H1 (cell line): ENCODE measurements around the gene BRMS1L. TPM values are rescaled to one million over a fixed set of nuclear protein-coding genes. Genes with fewer than 3 reads are reported as not detected.

Source experiments
- CTCF ChIA-PET: fragments of 300-600 bp; sonication (Branson Sonifier 250); formaldehyde crosslinking; loops from one replicate; lab custom pipeline; 2021; ENCODE audit not compliant: partially characterized antibody; lab: Charles Lee
- POLR2A ChIA-PET: fragments of 300-600 bp; sonication (Branson Sonifier 250); formaldehyde crosslinking; loops from one replicate; lab custom pipeline; 2021; ENCODE audit warnings: inconsistent platforms; ENCODE audit not compliant: partially characterized antibody; lab: Charles Lee
- DNase-seq, 2 experiments: peaks; one replicate each; pipeline versions ENCODE4 v3.0.0 to v3.0.0-alpha.2; 2010 to 2022; ENCODE audit warnings: low spot score in 2 of 2, low read depth in 1 of 2, mixed read lengths in 1 of 2
- FAIRE-seq: peaks from 2 replicates; lab custom pipeline; 2011; peaks lifted over from hg19 to GRCh38; lab: Jason Lieb, UNC
- H2AFZ ChIP-seq: 2 replicates; pipeline ENCODE4 v1.8.1; 2012; ENCODE audit warnings: low read length, inconsistent platforms
- H2AK5ac ChIP-seq: 2 replicates; pipeline ENCODE4 v1.6.1; 2013; ENCODE audit warnings: low read depth, low read length
- H2BK120ac ChIP-seq: replicated peaks from 2 replicates; pipeline ENCODE3; 2013; ENCODE audit warnings: low read depth, low read length, inconsistent platforms
- H2BK12ac ChIP-seq: 2 replicates; pipeline ENCODE4 v1.6.1; 2013; ENCODE audit warnings: low read depth, low read length
- H2BK15ac ChIP-seq: 2 replicates; pipeline ENCODE4 v1.6.1; 2013; ENCODE audit warnings: low read length
- H2BK20ac ChIP-seq: 2 replicates; pipeline ENCODE4 v1.6.1; 2013; ENCODE audit warnings: low read length
- H2BK5ac ChIP-seq: 2 replicates; pipeline ENCODE4 v1.6.1; 2013; ENCODE audit warnings: low read depth, low read length
- H3K14ac ChIP-seq: 2 replicates; pipeline ENCODE4 v1.6.1; 2013; ENCODE audit warnings: inconsistent platforms; ENCODE audit not compliant: insufficient read length
- H3K18ac ChIP-seq: 2 replicates; pipeline ENCODE4 v1.6.1; 2013; ENCODE audit warnings: low read length; ENCODE audit errors: extremely low read depth
- H3K23ac ChIP-seq: 2 replicates; pipeline ENCODE4 v1.6.1; 2013; ENCODE audit warnings: inconsistent platforms; ENCODE audit not compliant: insufficient read length
- H3K23me2 ChIP-seq: 2 replicates; pipeline ENCODE4 v1.6.1; 2013; ENCODE audit warnings: low read depth, low read length
- H3K27ac ChIP-seq: 2 replicates; pipeline ENCODE4 v1.6.1; 2011; ENCODE audit warnings: low read depth, low read length, inconsistent platforms
- H3K27me3 ChIP-seq, 4 experiments: replicated peaks in 1 of 4; 1 replicate in 1 of 4; 2 replicates in 3 of 4; pipeline versions ENCODE4 v1.6.1 to v1.8.1; 2011 to 2013; ENCODE audit warnings: low read length in 3 of 4, mild to moderate bottlenecking in 3 of 4, inconsistent platforms in 2 of 4, mixed read lengths in 2 of 4, moderate library complexity in 1 of 4; ENCODE audit not compliant: control insufficient read depth in 3 of 4, insufficient read depth in 3 of 4; ENCODE audit errors: extremely low read depth in 1 of 4
- H3K36me3 ChIP-seq, 4 experiments: 2 replicates each; pipeline versions ENCODE4 v1.6.1 to v1.8.1; 2011 to 2013; ENCODE audit warnings: mild to moderate bottlenecking in 4 of 4, low read length in 3 of 4, moderate library complexity in 2 of 4, control low read depth in 1 of 4, inconsistent platforms in 1 of 4; ENCODE audit not compliant: insufficient read depth in 4 of 4, control insufficient read depth in 2 of 4
- H3K4ac ChIP-seq: replicated peaks from 2 replicates; pipeline ENCODE3; 2013; ENCODE audit warnings: low read length, low read depth, mixed read lengths, inconsistent platforms; ENCODE audit not compliant: insufficient read length
- H3K4me1 ChIP-seq, 4 experiments: replicated peaks in 1 of 4; 1 replicate in 1 of 4; 2 replicates in 3 of 4; pipeline versions ENCODE4 v1.6.1 to v1.8.1; 2011 to 2013; ENCODE audit warnings: low read length in 3 of 4, inconsistent platforms in 2 of 4, mixed read lengths in 1 of 4; ENCODE audit not compliant: insufficient read depth in 4 of 4, control insufficient read depth in 3 of 4
- H3K4me2 ChIP-seq, 2 experiments: 2 replicates each; pipeline versions ENCODE4 v1.6.1 to v1.8.1; 2011 to 2013; ENCODE audit warnings: low read depth in 2 of 2, low read length in 2 of 2, control low read depth in 1 of 2, inconsistent platforms in 1 of 2, mild to moderate bottlenecking in 1 of 2; ENCODE audit not compliant: insufficient read depth in 1 of 2
- H3K4me3 ChIP-seq, 4 experiments: fragments of 200-600, 300-600 bp in 1 of 4; sonication (generic), shearing (Covaris generic), sonication (Bioruptor Twin) in 1 of 4; 2 replicates each; pipeline versions ENCODE4 v1.5.1 to v1.8.1; 2011 to 2016; ENCODE audit warnings: low read length in 4 of 4, low read depth in 3 of 4, control low read depth in 2 of 4, inconsistent platforms in 2 of 4, mild to moderate bottlenecking in 2 of 4, mixed read lengths in 1 of 4, moderate library complexity in 1 of 4; ENCODE audit not compliant: insufficient read depth in 2 of 4; ENCODE audit errors: extremely low read depth in 1 of 4
- H3K56ac ChIP-seq: replicated peaks from 2 replicates; pipeline ENCODE3; 2013; ENCODE audit warnings: low read depth, mild to moderate bottlenecking, mixed read lengths, low read length, inconsistent platforms; ENCODE audit not compliant: insufficient read length
- H3K79me1 ChIP-seq: 2 replicates; pipeline ENCODE4 v1.6.1; 2013; ENCODE audit warnings: low read depth, low read length, control low read depth
- H3K79me2 ChIP-seq, 2 experiments: 2 replicates each; pipeline versions ENCODE4 v1.6.1 to v1.8.1; 2012 to 2013; ENCODE audit warnings: low read length in 2 of 2, mild to moderate bottlenecking in 2 of 2, inconsistent platforms in 1 of 2; ENCODE audit not compliant: insufficient read depth in 2 of 2, control insufficient read depth in 1 of 2
- H3K9ac ChIP-seq, 4 experiments: replicated peaks in 1 of 4; 1 replicate in 1 of 4; 2 replicates in 3 of 4; pipeline versions ENCODE4 v1.6.1 to v1.8.1; 2011 to 2013; ENCODE audit warnings: low read depth in 3 of 4, low read length in 3 of 4, control low read depth in 2 of 4, mild to moderate bottlenecking in 2 of 4, moderate library complexity in 2 of 4, inconsistent platforms in 1 of 4; ENCODE audit errors: extremely low read depth in 1 of 4
- H3K9me3 ChIP-seq, 2 experiments: 2 replicates each; pipeline versions ENCODE4 v1.6.1 to v1.8.1; 2012 to 2013; ENCODE audit warnings: mild to moderate bottlenecking in 2 of 2, moderate library complexity in 2 of 2, control low read depth in 1 of 2, inconsistent platforms in 1 of 2, low read depth in 1 of 2, low read length in 1 of 2, mixed read lengths in 1 of 2; ENCODE audit not compliant: insufficient read depth in 2 of 2
- H4K20me1 ChIP-seq, 2 experiments: replicated peaks in 1 of 2; 2 replicates each; pipeline versions ENCODE3 to v1.8.1; 2011 to 2013; ENCODE audit warnings: inconsistent platforms in 2 of 2, low read length in 2 of 2, mild to moderate bottlenecking in 1 of 2; ENCODE audit not compliant: insufficient read depth in 2 of 2, control insufficient read depth in 1 of 2
- H4K5ac ChIP-seq: 2 replicates; pipeline ENCODE4 v1.6.1; 2013; ENCODE audit warnings: low read length, low read depth, mixed read lengths, inconsistent platforms; ENCODE audit not compliant: insufficient read length
- H4K8ac ChIP-seq: 2 replicates; pipeline ENCODE4 v1.8.0; 2013; ENCODE audit warnings: mild to moderate bottlenecking, moderate library complexity, low read length, inconsistent platforms; ENCODE audit not compliant: insufficient read depth; ENCODE audit errors: extremely low read depth
- H4K91ac ChIP-seq: replicated peaks from 2 replicates; pipeline ENCODE3; 2013; ENCODE audit warnings: low read length, mixed read lengths, inconsistent platforms; ENCODE audit not compliant: insufficient read length
- GABPA ChIP-seq: IDR thresholded peaks from 2 replicates; pipeline ENCODE4 v1.6.1; 2011; ENCODE audit warnings: mild to moderate bottlenecking, low read length, moderate library complexity, borderline replicate concordance; ENCODE audit not compliant: insufficient read depth
- MAFK ChIP-seq: IDR thresholded peaks from 2 replicates; pipeline ENCODE4 v1.6.1; 2012; ENCODE audit warnings: low read depth, mild to moderate bottlenecking, improper control_type of control experiment, low read length
- SRF ChIP-seq: IDR thresholded peaks from 2 replicates; pipeline ENCODE4 v1.6.1; 2011; ENCODE audit warnings: mild to moderate bottlenecking, low read depth, low read length, moderate library complexity
- YY1 ChIP-seq: IDR thresholded peaks from 2 replicates; pipeline ENCODE4 v1.6.1; 2011; ENCODE audit warnings: low read depth, mild to moderate bottlenecking, low read length
- WGBS, 2 experiments: shearing (Covaris generic) in 1 of 2; methylation state at CpG; one replicate each; pipeline versions ENCODE4 v1.1.6 to v1.1.7; 2013 to 2015; ENCODE audit warnings: low lambda C conversion rate in 2 of 2, mixed read lengths in 2 of 2, inconsistent platforms in 1 of 2, low coverage in 1 of 2, missing lambda C conversion rate in 1 of 2; ENCODE audit not compliant: insufficient replicate concordance in 2 of 2, insufficient coverage in 1 of 2, insufficient read length in 1 of 2; ENCODE audit errors: extremely low coverage in 1 of 2, missing lambda C conversion rate in 1 of 2; 5-methylcytosine and 5-hydroxymethylcytosine counted together
- polyA plus RNA-seq, 7 experiments: library from polyadenylated mRNA; depleted of rRNA in 3 of 7; stranded (reverse) in 5 of 7; unstranded in 2 of 7; fragments of >200 nt in 5 of 7; fragments of 200-250 nt in 2 of 7; gene quantifications; 1 replicate in 5 of 7; 2 replicates in 1 of 7; 4 replicates in 1 of 7; pipeline versions ENCODE4 v1.2.1 to v1.2.3, GENCODE V29; 2011 to 2013; ENCODE audit warnings: missing spikeins in 2 of 7, mixed read lengths in 2 of 7
- total RNA-seq: library from RNA; stranded (reverse); fragmentation: NEBNext Ultra II Directional; extraction: Animal tissue kit (Norgen Biotek cat#: 25700); gene quantifications from 2 replicates; pipeline ENCODE4 v1.2.1, GENCODE V29; 2021

The BRMS1L gene
- total and polyA plus RNA-seq, 2 of the 8 experiments (the other 6 are each of a cell fraction or from before 2014, with no cell fraction given), result 4.4 to 10.9 TPM

GRCh38 chr14:35910191-35910590, 84.1 kb downstream of the BRMS1L start:
- Histone ChIP-seq H3K9ac (no peak overlapping the region), H3K27me3 (no peaks in the 10 kb centered on the region), H2BK15ac (no peak overlapping the region), H3K4ac (no peak overlapping the region), H2BK5ac (no peak overlapping the region), H3K79me1 (no peaks in the 10 kb centered on the region), H3K14ac (no peak overlapping the region), H4K20me1 (no peaks in the 10 kb centered on the region), H3K4me1 (no peaks in the 10 kb centered on the region), H2AK5ac (no peak overlapping the region), H3K27ac (no peak overlapping the region), H3K56ac (no peak overlapping the region), H3K79me2 (no peaks in the 10 kb centered on the region), H2BK20ac (no peak overlapping the region), H3K23me2 (no peaks in the 10 kb centered on the region), H3K23ac (no peak overlapping the region), H4K5ac (no peak overlapping the region), H4K91ac (no peak overlapping the region), H4K8ac (no peak overlapping the region), H2BK120ac (no peak overlapping the region), H3K4me3 (no peak overlapping the region), H2AFZ (no peak overlapping the region), H3K9me3 (no peaks in the 10 kb centered on the region), H3K4me2 (no peak overlapping the region), H2BK12ac (no peak overlapping the region), H3K36me3 (no peaks in the 10 kb centered on the region), H3K18ac (no peak overlapping the region)
- no peak for DNase-seq
- WGBS, 2 experiments, result 90% methylated on average over 4 of the region's 4 CpGs; no CpG with 5 or more reads in 1 of the 2 experiments
- CTCF ChIA-PET, result interaction anchor here (0.6 to 1.3 kb wide), 2 partner anchors 20 to 160 kb away, joined by 3 read pairs; no protein-coding TSS in a partner anchor
- POLR2A ChIA-PET, result interaction anchor here (0.7 kb wide), 1 partner anchor 14 kb away, joined by 3 read pairs; no protein-coding TSS in a partner anchor
- TF ChIP-seq SRF (no peak), MAFK (no peak), YY1 (no peak), GABPA (no peak)
- FAIRE-seq, result no peak
